COLO668 (cell line): ENCODE results near the gene CDH16.
A peak's percentile ranks its signal among the peaks of the same experiment; 100 is the strongest.
"Not testable (repeated sequence)": the region's sequence is repeated elsewhere in the genome, so short reads cannot be mapped to it uniquely, and the experiment has no call there.

ENCODE experiments used
- DNase-seq: peaks from one replicate; lab custom pipeline; 2025; ENCODE audit not compliant: unreplicated experiment; lab: John Stamatoyannopoulos, UW

Gene CDH16

GRCh38 chr16:66873685-66874055 lies 45.0 kb downstream of the CDH16 start:
- DNase-seq, result no peak

DNA sequence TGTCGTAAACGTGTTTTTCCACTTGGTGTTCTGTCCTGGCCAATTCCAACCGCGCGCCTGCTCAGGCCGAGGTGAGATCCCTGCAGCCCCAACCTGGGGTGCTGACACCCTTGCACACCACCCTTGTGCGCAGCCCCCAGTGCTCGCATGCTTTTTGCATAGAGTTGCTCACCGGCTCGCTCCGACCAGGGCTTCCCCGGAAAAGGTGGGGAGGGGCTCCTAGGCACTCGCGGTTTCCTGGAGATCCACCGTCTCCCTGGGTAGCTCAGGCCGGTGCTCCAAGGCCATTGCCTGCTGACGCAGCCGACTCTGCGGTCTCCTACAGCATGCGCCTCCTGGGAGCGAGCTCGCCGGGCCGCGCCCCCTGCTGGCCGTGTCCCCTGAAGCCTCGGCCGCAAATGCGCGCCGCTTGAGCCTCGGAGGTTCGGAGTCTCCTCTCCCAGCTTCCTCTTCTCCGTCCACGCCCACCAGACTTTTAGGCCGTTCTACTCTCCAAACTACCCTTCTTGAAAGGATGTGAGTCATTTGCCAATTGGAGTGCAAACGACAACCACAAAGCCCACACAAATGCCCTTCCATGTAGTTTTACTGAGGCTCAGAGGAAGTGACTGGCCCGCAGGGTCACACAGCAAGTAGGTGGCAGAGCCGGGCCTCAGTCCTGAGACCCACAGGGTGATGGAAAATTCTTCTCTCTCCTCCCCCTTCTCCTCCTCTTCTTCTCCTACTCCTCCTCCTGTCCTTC lies 45.6 kb downstream of the CDH16 start:
- peak; percentile 85 for DNase-seq

DNA sequence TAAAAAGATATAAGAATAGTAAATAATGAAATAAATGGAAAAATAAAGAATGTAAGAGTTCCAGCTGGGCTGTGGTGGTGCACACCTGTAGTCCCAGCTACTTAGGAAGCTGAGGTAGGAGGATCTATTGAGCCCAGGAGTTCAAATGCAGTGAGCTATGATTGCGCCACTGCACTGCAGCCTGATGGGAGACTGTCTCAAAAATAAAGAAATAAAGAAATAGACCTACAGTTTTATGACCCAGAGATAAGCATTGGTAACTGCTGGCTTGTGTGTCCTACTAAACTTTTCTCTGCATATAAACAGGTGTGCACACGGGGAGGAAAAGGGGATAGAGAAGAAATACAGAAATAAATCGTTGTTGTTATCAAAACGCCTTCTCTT lies 46.1 kb downstream of the CDH16 start:
- DNase-seq, result no peak

DNA sequence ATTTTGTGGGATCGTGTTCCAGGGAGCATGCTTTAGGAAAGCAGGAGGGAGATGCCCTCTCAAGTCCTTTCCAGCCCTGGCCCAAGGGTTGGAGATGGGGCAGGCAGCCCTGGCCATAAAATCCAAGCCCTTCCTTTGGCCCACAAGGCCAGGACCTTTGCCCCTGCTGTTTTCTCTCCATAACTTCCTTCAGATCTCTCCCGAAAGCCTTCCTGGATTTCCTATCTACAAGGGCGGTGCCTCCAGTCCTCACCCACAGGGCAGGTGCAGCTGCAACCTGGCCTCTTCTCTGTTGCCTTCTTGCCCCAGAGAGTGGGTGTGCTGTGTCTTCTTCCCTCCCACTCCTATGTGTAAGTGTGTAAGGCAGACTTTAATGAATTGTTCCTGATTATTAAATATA lies 46.8 kb downstream of the CDH16 start:
- no peak for DNase-seq

GRCh38 chr16:66871363-66871762 lies 47.3 kb downstream of the CDH16 start:
- not testable (repeated sequence) for DNase-seq

DNA sequence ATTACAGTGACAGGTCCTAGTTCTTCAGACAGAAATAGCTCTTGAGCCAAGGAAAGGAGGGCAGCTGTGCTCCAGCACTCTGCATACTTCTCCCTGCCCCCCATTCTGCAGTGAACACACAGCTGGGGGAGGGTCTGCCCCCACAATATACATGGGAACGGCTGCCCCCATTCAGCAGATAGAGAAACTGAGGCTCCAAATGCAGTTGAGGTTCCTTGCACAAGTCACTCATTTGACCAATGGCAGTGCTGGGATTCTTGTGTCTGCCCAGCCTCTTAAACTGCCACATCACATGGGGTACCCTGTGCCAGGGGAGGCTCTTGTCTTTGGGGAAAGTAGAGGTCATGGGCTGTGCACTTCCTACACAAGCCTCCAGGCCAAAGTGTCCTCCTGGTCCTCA lies 49.3 kb downstream of the CDH16 start:
- no peak for DNase-seq

- no peak for DNase-seq
Observed at GRCh38 chr16:66863707-66864106, 55.0 kb downstream of the CDH16 start.

DNA sequence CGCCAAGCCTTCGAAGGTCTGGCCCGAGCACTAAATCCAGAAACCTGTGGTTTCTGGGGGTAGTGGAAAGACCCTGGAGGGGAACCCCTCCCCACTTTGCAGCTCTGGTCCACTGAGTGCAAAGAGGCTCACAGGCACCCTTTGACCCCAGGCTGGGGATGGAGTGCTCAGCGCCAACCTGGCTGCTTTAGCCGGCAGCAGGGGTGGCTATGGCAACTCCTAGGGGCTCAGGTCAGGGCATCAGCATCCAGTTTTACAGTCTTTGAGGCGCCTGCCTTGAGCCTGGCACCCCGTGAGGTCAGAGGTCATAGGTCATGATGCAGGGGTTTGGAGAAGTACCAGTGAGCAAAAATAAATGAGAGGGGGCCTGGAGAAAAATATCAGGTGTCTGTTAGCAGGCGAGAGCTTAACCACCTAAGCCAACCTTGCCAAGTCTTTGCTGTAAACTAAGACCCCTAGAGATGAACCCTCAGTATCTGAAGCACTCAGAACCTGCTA lies 56.6 kb downstream of the CDH16 start:
- no peak for DNase-seq

DNA sequence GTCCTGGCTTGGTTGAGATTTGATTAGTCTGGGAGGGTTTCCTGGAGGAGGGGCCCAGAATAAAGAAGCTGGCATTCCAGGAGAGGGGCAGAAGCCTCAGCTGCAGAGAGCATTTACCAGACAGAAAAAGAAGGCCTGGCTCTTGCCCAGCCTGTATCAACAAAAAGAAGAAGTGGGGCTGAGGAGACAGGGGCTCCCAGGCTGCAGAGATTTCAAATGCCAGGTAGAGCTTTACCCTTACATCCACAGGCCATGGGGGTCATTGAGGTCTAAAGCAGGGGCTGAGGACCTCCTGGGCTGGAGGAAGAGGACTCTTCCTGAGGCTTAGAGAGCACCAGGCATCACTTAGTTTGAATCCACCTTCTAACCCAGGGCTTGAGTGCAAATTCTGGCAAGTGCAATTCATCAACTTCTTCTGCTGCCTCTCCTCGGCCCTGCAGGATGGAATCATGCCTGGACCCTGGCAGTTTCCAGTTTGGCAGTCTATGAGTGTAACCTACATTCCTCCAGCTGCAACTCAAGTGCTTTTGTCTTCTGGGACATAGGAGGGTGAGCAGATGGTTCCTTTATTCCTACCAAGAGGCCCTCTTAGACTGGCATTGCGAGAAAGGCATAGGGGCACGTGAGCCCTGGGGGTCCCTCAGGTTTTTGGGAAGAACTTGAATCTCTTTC lies 59.2 kb downstream of the CDH16 start:
- DNase-seq, result no peak

- DNase-seq, result peak; percentile 32
Observed at GRCh38 chr16:66858740-66859396, 59.8 kb downstream of the CDH16 start.
